ENCODE data around the gene UMAD1. TPM values are rescaled to one million over a fixed set of nuclear protein-coding genes. Genes with fewer than 3 reads are reported as not detected.
A peak's percentile ranks its signal among the peaks of the same experiment; 100 is the strongest.

The UMAD1 gene
- total and polyA plus RNA-seq, 2 of the 13 experiments (the other 11 are each of a cell fraction or from before 2014, with no cell fraction given), result 16.8 to 17.6 TPM

- TF ChIP-seq ETV6 (CRISPR knock-in tag; conservative IDR thresholded peaks at IDR 0.05), result 0 out of 2 replicates have a peak, but pooled peaks have one; percentile 46
- TF ChIP-seq KDM2A (CRISPR knock-in tag; IDR thresholded peaks at IDR 0.05; ENCODE audit: borderline replicate concordance, low read depth), result peak; percentile 59
- TF ChIP-seq ZNF773 (CRISPR knock-in tag; IDR thresholded peaks at IDR 0.05; ENCODE audit: borderline replicate concordance), result no peak
- no peak for TF ChIP-seq PLRG1 (conservative IDR thresholded peaks at IDR 0.05)
- peak; percentile 56; the same call in 1 of the 2 replicates for TF ChIP-seq ATF7-NPFF (CRISPR knock-in tag; IDR thresholded peaks at IDR 0.05; ENCODE audit: low read depth)
- TF ChIP-seq ELK4 (CRISPR knock-in tag; IDR thresholded peaks at IDR 0.05; ENCODE audit: borderline replicate concordance), result 0 out of 2 replicates have a peak, but pooled peaks have one; percentile 59
- TF ChIP-seq ZC3H13 (CRISPR knock-in tag; IDR thresholded peaks at IDR 0.05), result 0 out of 2 replicates have a peak, but pooled peaks have one; percentile 62
- TF ChIP-seq ZBTB21 (CRISPR knock-in tag; IDR thresholded peaks at IDR 0.05), result peak; percentile 70
- TF ChIP-seq HCFC1 (IDR thresholded peaks at IDR 0.05; ENCODE audit: low read depth, low read length), result 0 out of 2 replicates have a peak, but pooled peaks have one; percentile 17
- TF ChIP-seq HES4 (CRISPR knock-in tag; IDR thresholded peaks at IDR 0.05; ENCODE audit: borderline replicate concordance), result 0 out of 2 replicates have a peak, but pooled peaks have one; percentile 50
- TF ChIP-seq EP300 (IDR thresholded peaks at IDR 0.05; ENCODE audit: low read depth in 2 of 2, low read length in 2 of 2), result 0 out of 4 replicates have a peak, but pooled peaks of 1 of the 2 experiments have one; percentile 7
- no peak for TF ChIP-seq EP300 (CRISPR knock-in tag; IDR thresholded peaks at IDR 0.05; ENCODE audit: borderline replicate concordance)
- TF ChIP-seq TP53 (CRISPR knock-in tag; conservative IDR thresholded peaks at IDR 0.05), result no peak; the same call in 1 of the 2 replicates
- peak; percentile 96 for TF ChIP-seq GABPB1 (CRISPR knock-in tag; IDR thresholded peaks at IDR 0.05)
- TF ChIP-seq ZMYM4 (CRISPR knock-in tag; IDR thresholded peaks at IDR 0.05), result peak; percentile 99
- TF ChIP-seq NR2F6 (IDR thresholded peaks at IDR 0.05), result peak; percentile 60; the same call in 1 of the 2 replicates
- peak; percentile 65 for TF ChIP-seq NR2F6 (CRISPR knock-in tag; IDR thresholded peaks at IDR 0.05)
- TF ChIP-seq ZNF564 (CRISPR knock-in tag; IDR thresholded peaks at IDR 0.05), result 0 out of 2 replicates have a peak, but pooled peaks have one; percentile 40
- TF ChIP-seq CREM (IDR thresholded peaks at IDR 0.05), result peak; percentile 87
- TF ChIP-seq CREM (CRISPR knock-in tag; IDR thresholded peaks at IDR 0.05), result no peak
- peak; percentile 46; the same call in 1 of the 2 replicates for TF ChIP-seq KLF15 (CRISPR knock-in tag; IDR thresholded peaks at IDR 0.05; ENCODE audit: borderline replicate concordance)
- TF ChIP-seq CREB1 (IDR thresholded peaks at IDR 0.05), result peak; percentile 89
- peak; percentile 94 for TF ChIP-seq CREB1 (CRISPR knock-in tag; IDR thresholded peaks at IDR 0.05)
- peak; percentile 95 for TF ChIP-seq SIN3A (IDR thresholded peaks at IDR 0.05; ENCODE audit: borderline replicate concordance, low read depth, low read length)
- TF ChIP-seq PATZ1 (CRISPR knock-in tag; IDR thresholded peaks at IDR 0.05), result peak; percentile 81
Measured at GRCh38 chr7:7640221-7641128, at the start of gene UMAD1 (continued).
